Measurements from ENCODE around the gene GLG1.

The GLG1 gene

DNA sequence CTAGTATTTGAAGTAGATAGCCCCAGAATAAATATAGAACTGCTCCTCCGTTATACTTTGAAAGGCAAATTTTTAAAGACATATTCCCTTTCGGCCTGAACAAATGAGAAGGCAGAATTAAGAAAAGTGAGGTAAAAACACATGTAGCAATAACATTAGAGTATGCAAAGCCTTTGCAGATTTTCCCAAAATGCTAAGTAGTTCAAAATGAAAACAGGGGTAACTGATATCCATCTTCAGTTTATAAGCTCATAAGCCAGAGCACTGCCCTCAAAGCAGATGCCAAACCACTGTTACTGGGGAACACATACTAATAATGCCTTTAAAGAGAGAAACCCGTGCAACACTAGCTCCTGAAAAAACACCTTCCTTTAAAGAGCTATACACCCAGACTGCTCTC is 134.4 kb downstream of the GLG1 start:
- no peak for DNase-seq (ENCODE audit: low read depth)

DNA sequence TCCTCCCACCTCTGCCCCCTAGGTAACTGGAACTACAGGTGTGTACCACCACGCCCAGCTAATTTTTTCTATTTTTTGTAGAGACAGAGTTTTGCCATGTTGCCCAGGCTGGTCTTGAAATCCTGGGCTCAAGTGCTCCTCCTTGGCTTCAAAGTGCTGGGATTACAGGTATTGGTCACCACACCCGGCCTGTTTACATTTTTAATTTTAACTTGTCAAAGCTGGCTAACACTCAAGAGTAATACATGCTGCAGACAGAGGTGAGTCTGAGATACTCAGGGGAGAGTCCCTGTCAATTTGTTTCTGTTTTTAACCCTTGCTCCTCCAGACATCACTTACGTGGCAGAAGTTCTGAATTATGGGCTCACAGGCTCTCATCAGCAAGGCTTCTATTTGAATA is 134.9 kb downstream of the GLG1 start:
- DNase-seq (ENCODE audit: low read depth): no peak

DNA sequence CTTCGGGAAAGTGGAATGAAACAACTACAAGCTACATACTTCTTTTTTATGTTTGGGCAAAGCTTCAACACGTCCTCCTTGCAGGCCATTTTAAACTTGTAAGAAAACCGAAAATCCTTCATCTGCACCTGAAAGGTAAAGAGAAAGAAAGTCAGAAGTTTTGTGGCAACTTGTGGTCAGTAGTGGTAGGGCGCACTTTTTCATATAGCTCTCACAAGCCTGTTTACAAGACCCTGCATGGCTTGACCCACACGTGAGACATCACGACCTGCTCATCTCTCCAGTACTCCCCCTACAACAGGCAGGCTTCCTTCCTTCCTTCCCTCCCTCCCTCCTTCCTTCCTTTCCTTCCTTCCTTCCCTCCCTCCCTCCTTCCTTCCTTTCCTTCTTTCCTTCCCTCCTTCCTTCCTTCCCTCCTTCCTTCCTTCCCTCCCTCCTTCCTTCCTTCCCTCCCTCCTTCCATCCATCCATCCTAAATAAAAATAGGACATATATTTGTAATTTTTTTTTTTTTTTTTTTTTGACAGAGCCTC is 136.9 kb downstream of the GLG1 start:
- DNase-seq (ENCODE audit: low read depth): no peak

DNA sequence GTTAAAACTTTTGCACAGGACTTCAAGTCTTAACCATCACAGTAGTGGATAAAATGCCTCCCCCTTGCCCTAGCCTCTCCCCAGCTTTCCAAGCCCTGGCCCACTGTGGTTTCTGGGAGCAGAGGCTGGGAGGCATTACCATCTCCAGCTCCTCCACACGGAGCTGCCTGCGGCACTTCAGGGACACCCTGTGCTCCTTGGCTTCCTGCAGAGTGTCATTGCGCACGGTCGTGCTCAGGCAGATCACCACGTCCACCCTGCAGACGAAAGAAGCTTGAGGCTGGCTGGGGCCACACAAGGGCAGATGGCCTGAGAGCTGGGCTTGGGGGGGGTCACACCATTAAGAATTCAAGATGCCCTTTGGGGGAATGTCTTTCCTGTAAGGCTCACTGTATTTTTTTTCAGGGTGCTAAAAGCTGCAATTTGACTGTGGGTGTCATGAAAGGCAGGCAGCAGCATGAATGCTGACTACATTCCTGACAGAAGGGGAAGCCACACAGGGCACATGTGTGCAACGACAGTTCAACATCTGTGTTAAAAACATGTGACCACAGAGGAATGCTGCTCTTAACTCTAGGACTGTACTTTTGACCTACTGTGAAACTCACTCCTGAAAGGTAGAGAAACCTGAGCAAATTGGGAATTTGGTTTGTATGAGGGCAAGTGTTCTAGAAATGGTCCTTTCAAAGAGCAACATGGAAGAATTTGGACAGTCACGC is 137.9 kb downstream of the GLG1 start:
- no peak for DNase-seq (ENCODE audit: low read depth)

DNA sequence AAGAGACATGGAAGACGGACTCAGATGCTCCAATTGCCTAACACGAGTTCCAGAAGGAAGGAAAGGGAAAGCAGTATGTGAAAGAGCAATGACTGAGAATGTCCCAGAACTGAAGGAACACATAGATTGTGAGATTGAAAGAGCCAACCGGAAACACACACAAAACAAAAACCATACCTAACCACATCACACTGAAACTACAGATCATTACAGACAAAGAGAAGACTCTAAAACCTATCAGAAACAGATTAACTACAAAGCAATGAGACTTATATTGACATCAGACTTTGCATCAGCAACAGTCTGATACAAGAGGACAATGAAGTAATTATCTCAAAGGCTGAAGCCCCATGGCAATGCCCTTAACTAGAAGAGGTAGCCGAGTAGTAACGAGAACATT is 140.0 kb downstream of the GLG1 start:
- no peak for DNase-seq (ENCODE audit: low read depth)

DNA sequence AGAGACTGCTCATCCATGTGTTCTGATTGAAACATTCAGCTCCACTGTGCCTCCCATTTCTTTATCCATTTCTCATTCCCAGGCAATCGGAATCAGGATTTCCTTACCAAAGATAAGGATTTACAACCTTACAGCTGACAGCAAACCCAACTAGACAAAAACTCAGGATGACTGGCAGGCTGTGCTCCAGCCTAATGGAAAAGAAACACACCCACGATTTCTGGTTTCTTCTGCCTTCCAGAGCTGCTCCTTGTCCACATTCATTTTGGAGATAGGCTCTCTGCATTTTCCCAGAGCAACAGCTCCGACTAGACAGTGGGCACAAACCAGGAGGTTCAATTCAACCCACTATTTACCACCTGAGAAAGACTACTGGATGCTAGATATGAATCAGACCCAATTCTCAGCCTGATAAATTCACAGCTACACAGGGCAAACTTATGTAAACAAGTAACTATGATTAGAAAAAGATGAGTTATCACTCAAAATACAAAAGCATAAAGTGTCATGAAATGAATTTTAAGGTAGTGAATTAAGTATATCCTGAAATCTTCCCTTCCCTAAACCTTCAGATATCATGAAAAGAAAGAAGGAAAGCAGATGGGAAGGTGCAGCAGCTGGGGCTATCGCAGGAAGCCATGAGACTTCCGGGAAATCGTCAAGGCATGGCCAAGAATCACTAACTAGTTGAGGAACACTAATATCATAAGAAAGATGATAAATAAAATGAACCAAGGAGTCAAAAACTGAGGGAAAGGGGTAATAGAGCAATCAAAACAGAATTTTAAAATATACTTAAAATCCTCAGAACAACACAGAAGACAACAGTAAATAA is 140.8 kb downstream of the GLG1 start:
- DNase-seq (ENCODE audit: low read depth): no peak

GRCh38 chr16:74465281-74465680 is 141.6 kb downstream of the GLG1 start:
- DNase-seq (ENCODE audit: low read depth): no peak

DNA sequence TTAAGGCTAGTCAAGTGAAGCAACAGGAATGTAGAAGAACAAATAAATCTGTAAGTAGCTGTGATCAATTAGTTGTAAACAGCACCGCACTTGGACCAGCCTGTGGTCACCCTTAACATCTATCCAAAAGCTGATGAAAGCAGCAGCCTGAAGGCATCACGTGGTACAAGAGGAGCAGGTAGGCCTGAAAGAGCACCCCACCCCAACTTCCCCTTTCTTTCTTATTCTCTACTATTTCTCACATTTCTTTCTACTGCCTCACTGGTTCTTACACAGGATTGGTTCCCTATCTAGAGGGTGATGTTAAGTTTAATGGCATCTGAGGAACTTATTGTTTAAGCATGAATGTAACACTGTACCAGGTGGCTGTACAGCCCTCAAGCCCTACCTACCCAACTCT is 143.0 kb downstream of the GLG1 start:
- no peak for DNase-seq (ENCODE audit: low read depth)

GRCh38 chr16:74462361-74462760 is 144.6 kb downstream of the GLG1 start:
- DNase-seq (ENCODE audit: low read depth): no peak

- DNase-seq (ENCODE audit: low read depth): no peak
Measured at GRCh38 chr16:74461826-74462225, 145.1 kb downstream of the GLG1 start.

DNA sequence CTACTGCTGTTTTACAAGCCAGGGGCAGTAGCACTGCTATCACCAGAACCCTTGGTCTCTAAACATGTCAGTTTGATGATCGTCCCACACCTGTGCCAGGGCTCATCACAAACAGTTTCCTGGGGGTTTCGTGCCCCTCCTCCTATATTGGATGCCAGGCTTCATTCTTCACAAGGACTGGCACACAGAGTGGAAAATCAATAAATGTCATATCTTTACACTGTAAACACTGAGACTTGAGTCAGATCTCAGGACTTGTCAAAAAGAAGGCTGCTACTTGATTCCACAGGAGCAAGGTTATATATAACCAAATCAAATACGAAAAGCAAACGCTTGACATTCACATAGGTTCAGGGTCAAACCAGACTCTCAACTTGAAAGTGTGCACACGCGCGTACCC is 146.4 kb downstream of the GLG1 start:
- no peak for DNase-seq (ENCODE audit: low read depth)

- DNase-seq (ENCODE audit: low read depth): no peak
Measured at GRCh38 chr16:74456290-74456625, 150.7 kb downstream of the GLG1 start.

DNA sequence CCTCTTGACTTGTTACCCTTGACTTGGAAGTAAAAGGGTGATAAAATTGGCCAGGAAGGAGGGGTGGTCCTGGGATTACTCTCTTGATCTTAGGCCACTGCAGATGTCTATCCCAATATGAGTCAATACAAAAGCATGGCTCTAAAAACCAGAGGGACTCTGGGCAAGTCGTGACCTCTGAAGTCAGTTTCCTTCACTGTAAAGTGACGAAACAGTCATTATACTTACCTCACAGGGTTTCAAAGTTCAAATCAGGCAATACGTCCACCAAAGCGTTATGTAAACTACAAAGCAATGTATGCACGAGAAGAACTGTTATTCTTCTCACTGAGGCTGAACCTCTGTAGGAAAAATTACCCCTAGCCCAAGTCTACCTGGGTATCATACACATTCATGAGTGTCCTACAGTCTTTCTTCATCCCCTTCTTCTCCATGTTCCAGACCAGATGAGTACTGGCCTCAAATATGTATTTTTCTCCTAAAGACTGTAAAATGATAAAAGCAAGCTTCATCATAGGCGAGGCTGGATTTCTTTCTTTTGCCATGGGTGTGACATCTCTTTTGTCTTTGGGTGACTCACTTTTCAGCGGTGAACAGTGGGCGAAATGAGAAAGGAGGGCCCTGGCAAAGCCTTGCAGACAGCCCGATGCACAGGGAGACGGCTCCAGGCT is 151.2 kb downstream of the GLG1 start:
- DNase-seq (ENCODE audit: low read depth): peak; percentile 85

DNA sequence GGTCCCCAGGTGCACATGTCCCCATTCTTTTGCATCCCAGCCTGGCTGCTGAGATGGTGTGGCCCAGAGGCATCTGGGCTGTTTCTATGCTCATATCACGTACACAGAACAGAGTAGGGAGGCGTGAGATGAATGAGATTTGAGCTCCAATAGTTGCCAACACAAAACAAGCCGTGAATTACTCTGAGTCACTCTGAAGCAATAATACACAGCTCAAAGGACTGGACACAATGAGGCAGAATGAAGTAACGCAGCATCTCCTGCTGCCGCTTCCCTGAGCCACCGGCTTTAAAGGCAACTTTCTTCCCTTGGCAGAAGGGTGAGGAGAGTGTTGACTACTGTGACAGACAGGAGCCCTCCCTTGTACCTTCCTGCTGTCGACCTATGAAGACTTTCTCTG is 151.7 kb downstream of the GLG1 start:
- DNase-seq (ENCODE audit: low read depth): peak; percentile 91

- DNase-seq (ENCODE audit: low read depth): no peak
Measured at GRCh38 chr16:74451951-74452758, 154.8 kb downstream of the GLG1 start.

DNA sequence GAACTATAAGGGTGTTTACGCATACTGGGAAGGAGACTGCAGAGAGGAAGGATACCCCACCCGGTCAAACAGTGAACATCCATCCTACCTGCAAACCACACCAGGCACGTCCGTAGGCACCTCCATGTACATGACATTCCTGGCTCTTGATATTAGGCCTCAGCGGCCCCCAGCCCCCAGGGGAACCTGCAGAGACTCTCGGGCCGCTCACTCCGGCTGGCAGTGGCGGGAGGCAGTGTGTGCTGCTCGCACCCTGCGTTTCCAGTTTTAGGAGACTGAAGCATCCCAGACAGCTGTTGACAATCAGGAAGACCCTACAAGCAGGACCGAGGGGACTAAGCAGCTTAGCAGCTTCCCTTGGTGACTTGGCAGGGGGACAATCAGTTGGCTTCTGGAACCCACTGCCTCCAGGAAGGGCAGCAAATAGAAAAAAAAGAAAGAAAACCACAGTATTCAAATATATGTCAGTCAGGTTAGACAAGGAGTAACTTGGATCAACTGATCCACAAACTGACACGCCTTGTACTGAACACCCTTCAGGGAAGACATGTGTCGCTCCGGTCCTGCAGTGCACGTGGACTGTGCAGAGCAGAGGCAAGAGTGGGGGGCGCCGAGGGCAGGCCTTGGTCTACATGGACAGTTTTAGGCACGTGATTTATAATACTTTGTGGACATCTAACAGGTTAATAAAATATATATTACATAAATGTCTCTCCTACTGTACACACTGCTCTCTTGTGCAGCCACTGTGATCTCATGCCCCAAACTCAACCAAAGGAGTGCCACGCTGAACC is 155.8 kb downstream of the GLG1 start:
- DNase-seq (ENCODE audit: low read depth): no peak

DNA sequence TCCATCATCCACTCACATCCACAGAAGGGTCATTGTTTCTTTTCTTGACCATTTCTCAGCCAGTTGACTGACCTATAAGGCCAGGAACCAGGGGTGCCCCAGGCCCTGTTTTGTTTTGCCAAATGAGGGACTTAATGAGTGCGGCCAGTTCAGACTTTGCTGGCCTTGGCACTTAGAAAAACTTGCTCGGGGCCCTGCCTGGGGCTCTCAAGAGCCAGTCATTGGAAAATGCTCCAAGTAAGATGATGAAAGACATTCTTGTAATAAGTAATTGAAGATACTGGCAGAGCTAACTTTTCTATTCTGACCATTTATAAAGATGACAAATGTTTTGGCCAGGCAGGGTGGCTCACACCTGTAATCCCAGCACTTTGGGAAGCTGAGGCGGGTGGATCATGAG is 156.7 kb downstream of the GLG1 start:
- DNase-seq (ENCODE audit: low read depth): no peak

DNA sequence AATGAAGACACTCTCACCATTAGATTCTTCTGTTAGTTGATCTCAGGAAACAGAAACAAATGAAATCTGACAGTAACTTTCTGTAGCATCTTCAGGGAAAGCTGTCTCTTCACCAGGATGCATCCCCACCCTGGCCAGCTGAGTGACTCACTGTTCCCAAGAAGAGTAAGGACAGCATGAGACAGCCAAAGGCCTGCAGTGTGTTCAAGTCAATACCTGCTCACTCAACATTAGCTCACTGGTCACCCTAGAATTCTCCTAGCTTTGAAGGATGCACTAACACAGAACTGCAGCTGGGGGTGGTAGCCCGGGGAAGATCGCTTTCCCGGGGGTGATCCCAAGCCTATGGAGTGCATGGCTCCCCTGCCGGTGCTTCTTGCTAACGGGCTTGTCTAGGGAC is 157.4 kb downstream of the GLG1 start:
- DNase-seq (ENCODE audit: low read depth): no peak

GRCh38 chr16:74448990-74449389 is 157.9 kb downstream of the GLG1 start:
- DNase-seq (ENCODE audit: low read depth): peak; percentile 94

DNA sequence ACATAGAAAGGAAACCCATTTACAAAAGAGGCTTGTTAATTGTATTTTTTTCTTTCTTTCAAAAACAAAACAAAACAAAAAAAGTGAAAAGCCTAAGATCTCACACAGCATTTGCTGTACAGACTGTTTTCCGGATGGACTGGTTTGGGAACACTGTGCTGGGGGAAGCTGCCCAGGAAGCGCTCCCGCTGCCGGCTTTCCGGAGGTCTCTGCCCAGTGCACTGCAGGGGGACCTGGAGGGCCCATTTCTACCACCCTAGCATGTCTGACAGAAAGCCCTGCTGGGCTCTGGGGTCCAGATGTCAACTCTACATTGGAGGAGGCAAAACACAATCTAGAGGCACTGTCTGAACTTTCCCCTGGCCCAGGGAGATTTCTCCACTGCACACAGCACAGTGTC is 159.3 kb downstream of the GLG1 start:
- no peak for DNase-seq (ENCODE audit: low read depth)

DNA sequence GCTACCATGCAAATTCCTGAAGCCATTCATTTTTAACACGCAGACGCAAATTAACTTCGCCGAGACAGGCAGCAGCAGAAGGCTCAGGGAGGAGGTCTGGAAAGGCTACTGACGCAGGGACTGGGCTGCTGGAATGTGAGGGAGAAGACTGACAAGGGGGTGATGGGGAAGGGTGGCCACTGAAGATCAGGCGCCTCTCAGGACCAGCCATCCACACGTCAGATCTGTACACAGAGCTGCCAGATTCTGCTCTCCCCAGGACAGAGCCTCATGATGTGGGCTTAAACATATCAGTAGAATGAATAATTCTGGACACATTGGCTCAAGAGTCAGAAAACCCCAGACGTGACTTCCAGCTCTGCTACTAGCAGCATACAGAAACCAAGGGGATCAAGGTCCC is 160.0 kb downstream of the GLG1 start:
- DNase-seq (ENCODE audit: low read depth): peak; percentile 68
